KMS-11 (cell line): ENCODE measurements around the gene PDCD7.

Experiments
- H2AFZ ChIP-seq: fragments of 200-600 bp; sonication (generic); 2 replicates; pipeline ENCODE4 v1.6.1; 2016; ENCODE audit warnings: antibody characterized with exemption, mixed run types, low read depth
- H3K27ac ChIP-seq: fragments of 200-600 bp; sonication (generic); 2 replicates; pipeline ENCODE4 v1.6.1; 2016; ENCODE audit warnings: mild to moderate bottlenecking, mixed run types
- H3K27me3 ChIP-seq: fragments of 200-600 bp; sonication (generic); 2 replicates; pipeline ENCODE4 v1.6.1; 2017; ENCODE audit warnings: mild to moderate bottlenecking, low read depth, mixed run types, moderate library complexity; ENCODE audit not compliant: insufficient read depth
- H3K36me3 ChIP-seq: fragments of 200-600 bp; sonication (generic); 2 replicates; pipeline ENCODE4 v1.6.1; 2017; ENCODE audit warnings: mild to moderate bottlenecking, mixed run types; ENCODE audit not compliant: insufficient read depth
- H3K4me1 ChIP-seq: fragments of 200-600 bp; sonication (generic); 2 replicates; pipeline ENCODE4 v1.6.1; 2016; ENCODE audit warnings: mild to moderate bottlenecking, low read depth, mixed run types; ENCODE audit not compliant: poor library complexity, severe bottlenecking
- H3K4me2 ChIP-seq: fragments of 200-600 bp; sonication (generic); 2 replicates; pipeline ENCODE4 v1.7.0; 2016; ENCODE audit warnings: mild to moderate bottlenecking, mixed run types
- H3K4me3 ChIP-seq: fragments of 200-600 bp; sonication (generic); IDR thresholded peaks from 2 replicates; pipeline ENCODE4 v1.6.1; 2017; ENCODE audit warnings: low read depth, low read length, mixed read lengths; ENCODE audit not compliant: insufficient read depth
- H3K79me2 ChIP-seq: fragments of 200-600 bp; sonication (generic); 2 replicates; pipeline ENCODE4 v1.6.1; 2016; ENCODE audit warnings: low read depth, mixed run types; ENCODE audit not compliant: insufficient read depth
- H3K9ac ChIP-seq: fragments of 200-600 bp; sonication (generic); 2 replicates; pipeline ENCODE4 v1.6.1; 2016; ENCODE audit warnings: mild to moderate bottlenecking, mixed run types
- H4K20me1 ChIP-seq: fragments of 200-600 bp; sonication (generic); 2 replicates; pipeline ENCODE4 v1.6.1; 2016; ENCODE audit warnings: mild to moderate bottlenecking, mixed run types; ENCODE audit not compliant: insufficient read depth
- CTCF ChIP-seq: fragments of 200-600 bp; sonication (generic); conservative IDR thresholded peaks from 2 replicates; pipeline ENCODE4 v1.6.1; 2017; ENCODE audit warnings: low read depth, mild to moderate bottlenecking, antibody characterized with exemption, low read length, moderate library complexity, mixed read lengths

Gene PDCD7

GRCh38 chr15:65172531-65172930 lies 38.9 kb upstream of the PDCD7 start:
- no peaks in the 10 kb centered on the region for H3K4me1 ChIP-seq
- H3K4me3 ChIP-seq = no peak overlapping the region
- no peaks in the 10 kb centered on the region for H3K27me3 ChIP-seq
- no peak overlapping the region for H3K4me2 ChIP-seq
- no peak overlapping the region for H2AFZ ChIP-seq
- H3K36me3 ChIP-seq = no peaks in the 10 kb centered on the region; the same call in 1 of the 2 replicates
- no peak overlapping the region for H3K9ac ChIP-seq
- H4K20me1 ChIP-seq = no peaks in the 10 kb centered on the region
- peaks cover 3% of the 10 kb centered on the region; the same call in 1 of the 2 replicates for H3K79me2 ChIP-seq
- TF ChIP-seq CTCF = no peak
- H3K27ac ChIP-seq = no peak overlapping the region

DNA sequence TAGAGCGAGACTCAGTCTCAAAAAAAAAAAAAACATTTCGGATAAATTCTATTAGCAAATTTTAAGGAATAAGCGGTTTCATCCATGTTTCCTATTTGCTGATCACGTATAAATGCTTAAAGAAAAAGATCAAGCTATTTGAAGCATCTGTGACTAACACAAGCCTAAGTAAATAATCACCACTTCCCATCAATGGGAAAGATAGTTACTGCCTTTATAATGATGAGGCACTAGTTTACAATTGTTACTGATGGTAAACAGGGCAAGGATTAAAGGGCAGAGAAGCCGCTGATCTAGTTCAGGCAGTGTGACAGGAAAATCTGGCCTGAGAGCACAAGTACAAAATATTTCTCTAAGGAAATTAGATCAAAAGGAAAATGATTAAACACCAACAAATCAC lies 37.8 kb upstream of the PDCD7 start:
- Histone ChIP-seq H3K79me2 (no peaks in the 10 kb centered on the region), H3K4me2 (no peak overlapping the region), H4K20me1 (no peaks in the 10 kb centered on the region), H3K36me3 (no peaks in the 10 kb centered on the region; the same call in 1 of the 2 replicates), H3K27ac (no peak overlapping the region), H3K4me3 (no peak overlapping the region), H3K27me3 (no peaks in the 10 kb centered on the region), H2AFZ (no peak overlapping the region), H3K9ac (no peak overlapping the region), H3K4me1 (no peaks in the 10 kb centered on the region)
- TF ChIP-seq CTCF = no peak

GRCh38 chr15:65165875-65166274 lies 32.3 kb upstream of the PDCD7 start:
- no peak overlapping the region for H3K4me2 ChIP-seq
- H3K9ac ChIP-seq = no peak overlapping the region
- no peak overlapping the region for H2AFZ ChIP-seq
- H4K20me1 ChIP-seq = no peaks in the 10 kb centered on the region
- no peaks in the 10 kb centered on the region for H3K27me3 ChIP-seq
- H3K27ac ChIP-seq = no peak overlapping the region
- H3K79me2 ChIP-seq = no peaks in the 10 kb centered on the region
- H3K4me1 ChIP-seq = no peaks in the 10 kb centered on the region
- no peak for TF ChIP-seq CTCF
- no peaks in the 10 kb centered on the region; the same call in 1 of the 2 replicates for H3K36me3 ChIP-seq
- H3K4me3 ChIP-seq = no peak overlapping the region

- H3K36me3 ChIP-seq = no peaks in the 10 kb centered on the region; the same call in 1 of the 2 replicates
Observed at GRCh38 chr15:65164139-65164538, 30.5 kb upstream of the PDCD7 start.

More at GRCh38 chr15:65164139-65164538, 30.5 kb upstream of the PDCD7 start:
- Histone ChIP-seq H3K79me2 (no peaks in the 10 kb centered on the region), H3K9ac (no peak overlapping the region), H3K27ac (no peak overlapping the region), H2AFZ (no peak overlapping the region), H3K4me3 (no peak overlapping the region), H4K20me1 (no peaks in the 10 kb centered on the region), H3K4me1 (no peaks in the 10 kb centered on the region), H3K27me3 (no peaks in the 10 kb centered on the region), H3K4me2 (no peak overlapping the region)
- no peak for TF ChIP-seq CTCF
